NT2/D1 (cell line): ENCODE measurements around the gene FERMT2.

ENCODE experiments used
- DNase-seq: peaks from one replicate; pipeline ENCODE4 v3.0.0-alpha.2; 2011; ENCODE audit warnings: low read depth, low spot score
- H3K27me3 ChIP-seq: 2 replicates; pipeline ENCODE4 v1.6.0; 2011; ENCODE audit warnings: mild to moderate bottlenecking; ENCODE audit not compliant: insufficient read length, insufficient read depth
- H3K36me3 ChIP-seq: 2 replicates; pipeline ENCODE4 v1.6.1; 2011; ENCODE audit warnings: mild to moderate bottlenecking, low read length, mixed read lengths; ENCODE audit not compliant: insufficient read depth, insufficient read length
- H3K4me1 ChIP-seq: 2 replicates; pipeline ENCODE4 v1.5.1; 2011; ENCODE audit not compliant: insufficient read depth, insufficient read length
- H3K4me3 ChIP-seq: 2 replicates; pipeline ENCODE4 v1.5.1; 2011; ENCODE audit warnings: low read depth; ENCODE audit not compliant: insufficient read length
- H3K9ac ChIP-seq: 2 replicates; pipeline ENCODE4 v1.6.0; 2011; ENCODE audit warnings: low read depth; ENCODE audit not compliant: insufficient read length
- H3K9me3 ChIP-seq: 2 replicates; pipeline ENCODE4 v1.5.1; 2011; ENCODE audit warnings: mild to moderate bottlenecking, low read length; ENCODE audit not compliant: insufficient read depth
- SUZ12 ChIP-seq: IDR thresholded peaks from 2 replicates; pipeline ENCODE4 v1.6.1; 2011; ENCODE audit not compliant: insufficient read length, insufficient read depth; ENCODE audit errors: extremely low read depth
- YY1 ChIP-seq: IDR thresholded peaks from 2 replicates; pipeline ENCODE4 v1.6.1; 2011; ENCODE audit not compliant: insufficient read length, insufficient read depth
- ZNF274 ChIP-seq: IDR thresholded peaks from 2 replicates; pipeline ENCODE4 v1.6.1; 2011; ENCODE audit warnings: mild to moderate bottlenecking, low read depth, low read length

The FERMT2 gene

DNA sequence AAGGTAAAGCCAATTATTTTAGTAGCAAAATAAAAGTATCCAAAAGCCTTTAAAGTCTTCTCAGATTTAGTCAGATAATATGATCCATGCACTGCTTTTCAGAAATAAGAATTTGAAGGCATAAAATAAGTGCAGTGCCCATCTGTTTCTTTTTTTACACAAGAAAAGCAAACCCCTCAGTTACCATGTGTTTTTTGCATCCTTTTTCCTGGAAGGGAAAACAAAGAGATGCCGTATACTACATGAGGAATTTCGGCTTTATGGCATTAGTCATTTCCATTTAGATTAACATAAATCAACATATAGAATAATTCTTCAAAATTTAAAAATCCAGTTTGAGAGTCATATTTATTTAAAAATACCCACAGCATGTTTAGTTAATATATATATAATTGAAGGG, 89.4 kb downstream of the FERMT2 start:
- DNase-seq = no peak
- Histone ChIP-seq H3K27me3 (no peaks in the 10 kb centered on the region), H3K36me3 (peaks cover 62% of the 10 kb centered on the region), H3K9ac (no peak overlapping the region), H3K4me3 (no peak overlapping the region), H3K9me3 (no peaks in the 10 kb centered on the region), H3K4me1 (no peaks in the 10 kb centered on the region)
- TF ChIP-seq SUZ12 (no peak), YY1 (no peak), ZNF274 (no peak)

- no peak overlapping the region for H3K4me3 ChIP-seq
- H3K36me3 ChIP-seq = peaks cover 62% of the 10 kb centered on the region
Measured at GRCh38 chr14:52860910-52861309, 89.9 kb downstream of the FERMT2 start.

GRCh38 chr14:52860209-52860608, 90.6 kb downstream of the FERMT2 start:
- no peak for DNase-seq
- H3K4me3 ChIP-seq = no peak overlapping the region
- no peaks in the 10 kb centered on the region for H3K27me3 ChIP-seq
- H3K9me3 ChIP-seq = no peaks in the 10 kb centered on the region
- H3K4me1 ChIP-seq = no peaks in the 10 kb centered on the region
- H3K36me3 ChIP-seq = peaks cover 61% of the 10 kb centered on the region
- TF ChIP-seq SUZ12 = no peak
- no peak for TF ChIP-seq YY1
- TF ChIP-seq ZNF274 = no peak
- no peak overlapping the region for H3K9ac ChIP-seq

More at GRCh38 chr14:52860910-52861309, 89.9 kb downstream of the FERMT2 start:
- no peak for TF ChIP-seq ZNF274
- no peak for TF ChIP-seq SUZ12
- no peak for TF ChIP-seq YY1
- Histone ChIP-seq H3K9me3 (no peaks in the 10 kb centered on the region), H3K27me3 (no peaks in the 10 kb centered on the region), H3K4me1 (no peaks in the 10 kb centered on the region), H3K9ac (no peak overlapping the region)
- no peak for DNase-seq

GRCh38 chr14:52856139-52856538, 94.7 kb downstream of the FERMT2 start:
- no peak for TF ChIP-seq SUZ12
- no peak for TF ChIP-seq YY1
- TF ChIP-seq ZNF274 = no peak
- Histone ChIP-seq H3K9me3 (no peaks in the 10 kb centered on the region), H3K36me3 (peaks cover 44% of the 10 kb centered on the region), H3K4me3 (no peak overlapping the region), H3K9ac (no peak overlapping the region), H3K4me1 (no peaks in the 10 kb centered on the region), H3K27me3 (no peaks in the 10 kb centered on the region)
- no peak for DNase-seq

- no peak overlapping the region for H3K9ac ChIP-seq
- no peaks in the 10 kb centered on the region for H3K27me3 ChIP-seq
- H3K4me3 ChIP-seq = no peak overlapping the region
- no peak for DNase-seq
- TF ChIP-seq YY1 (no peak), SUZ12 (no peak), ZNF274 (no peak)
- peaks cover 22% of the 10 kb centered on the region for H3K36me3 ChIP-seq
- no peaks in the 10 kb centered on the region for H3K4me1 ChIP-seq
- no peaks in the 10 kb centered on the region for H3K9me3 ChIP-seq
Measured at GRCh38 chr14:52853522-52853854, 97.4 kb downstream of the FERMT2 start.

GRCh38 chr14:52852810-52853521, 97.9 kb downstream of the FERMT2 start:
- DNase-seq = no peak
- Histone ChIP-seq H3K36me3 (peaks cover 16% of the 10 kb centered on the region), H3K9ac (no peak overlapping the region), H3K9me3 (no peaks in the 10 kb centered on the region), H3K27me3 (no peaks in the 10 kb centered on the region), H3K4me3 (no peak overlapping the region), H3K4me1 (no peaks in the 10 kb centered on the region)
- TF ChIP-seq SUZ12 = no peak
- no peak for TF ChIP-seq YY1
- no peak for TF ChIP-seq ZNF274

GRCh38 chr14:52850451-52850909, 100.4 kb downstream of the FERMT2 start:
- no peak for DNase-seq
- Histone ChIP-seq H3K4me1 (no peaks in the 10 kb centered on the region), H3K36me3 (no peaks in the 10 kb centered on the region), H3K9me3 (no peaks in the 10 kb centered on the region), H3K9ac (no peak overlapping the region), H3K4me3 (no peak overlapping the region), H3K27me3 (no peaks in the 10 kb centered on the region)
- no peak for TF ChIP-seq YY1
- TF ChIP-seq SUZ12 = no peak
- TF ChIP-seq ZNF274 = no peak
